Measurements from ENCODE around the gene ACOX1. TPM values are rescaled to one million over a fixed set of nuclear protein-coding genes. Genes with fewer than 3 reads are reported as not detected.

The ACOX1 gene
- total and polyA plus RNA-seq, 10 donors: 6.3 to 60.2 (median 41.6) TPM

DNA sequence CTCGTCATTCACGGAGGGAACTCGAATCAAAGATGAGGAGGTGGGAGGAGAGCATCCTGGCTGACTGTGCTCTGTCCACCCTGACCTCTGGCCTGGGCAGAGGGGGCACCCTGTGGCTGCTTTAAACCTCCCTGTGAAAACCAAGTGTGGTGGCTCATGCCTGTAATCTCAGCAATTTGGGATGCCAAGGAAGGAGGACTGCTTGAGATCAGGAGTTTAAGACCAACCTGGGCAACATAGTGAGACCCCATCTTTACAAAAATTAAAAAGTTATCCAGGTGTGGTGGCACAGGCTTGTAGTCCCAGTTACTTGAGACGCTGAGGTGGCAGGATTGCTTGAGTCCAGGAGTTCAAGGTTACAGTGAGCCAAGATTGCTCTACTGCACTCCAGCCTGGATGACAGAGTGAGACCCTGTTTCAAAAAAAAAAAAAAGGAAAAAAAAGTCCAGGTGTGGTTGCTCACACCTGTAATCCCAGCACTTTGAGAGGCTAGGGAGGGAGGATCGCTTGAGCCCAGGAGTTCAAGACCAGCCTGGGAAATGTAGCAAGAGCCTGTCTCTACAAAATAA, 15.9 kb upstream of the ACOX1 start:
- Histone ChIP-seq H3K36me3 (peaks cover 0 to 61% (median 13%) of the 10 kb centered on the region in 6 donors), H3K9me3 (no peaks in the 10 kb centered on the region), H3K4me3 (no peak overlapping the region), H3K27ac (no peak overlapping the region), H3K27me3 (replicated peaks in 1 of 7) (no peaks in the 10 kb centered on the region), H3K4me1 (peaks cover 12 to 45% (median 26%) of the 10 kb centered on the region in 6 donors)
- intact Hi-C loops (cut with DNase I; ENCODE audit: low total_unique reads): no loop called here
- TF ChIP-seq POLR2AphosphoS5 (IDR thresholded peaks at IDR 0.05) (no peak), POLR2A (IDR thresholded peaks at IDR 0.05) (no peak)
- TF ChIP-seq, protein P1, sequence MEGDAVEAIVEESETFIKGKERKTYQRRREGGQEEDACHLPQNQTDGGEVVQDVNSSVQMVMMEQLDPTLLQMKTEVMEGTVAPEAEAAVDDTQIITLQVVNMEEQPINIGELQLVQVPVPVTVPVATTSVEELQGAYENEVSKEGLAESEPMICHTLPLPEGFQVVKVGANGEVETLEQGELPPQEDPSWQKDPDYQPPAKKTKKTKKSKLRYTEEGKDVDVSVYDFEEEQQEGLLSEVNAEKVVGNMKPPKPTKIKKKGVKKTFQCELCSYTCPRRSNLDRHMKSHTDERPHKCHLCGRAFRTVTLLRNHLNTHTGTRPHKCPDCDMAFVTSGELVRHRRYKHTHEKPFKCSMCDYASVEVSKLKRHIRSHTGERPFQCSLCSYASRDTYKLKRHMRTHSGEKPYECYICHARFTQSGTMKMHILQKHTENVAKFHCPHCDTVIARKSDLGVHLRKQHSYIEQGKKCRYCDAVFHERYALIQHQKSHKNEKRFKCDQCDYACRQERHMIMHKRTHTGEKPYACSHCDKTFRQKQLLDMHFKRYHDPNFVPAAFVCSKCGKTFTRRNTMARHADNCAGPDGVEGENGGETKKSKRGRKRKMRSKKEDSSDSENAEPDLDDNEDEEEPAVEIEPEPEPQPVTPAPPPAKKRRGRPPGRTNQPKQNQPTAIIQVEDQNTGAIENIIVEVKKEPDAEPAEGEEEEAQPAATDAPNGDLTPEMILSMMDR (IDR thresholded peaks at IDR 0.05 in 8 of 11, conservative IDR thresholded peaks at IDR 0.05 in 3 of 11): no peak
- DNase-seq: no peak
- WGBS, 5 donors: 94 to 97% (median 96%) methylated on average over 5 of the region's 5 CpGs

DNA sequence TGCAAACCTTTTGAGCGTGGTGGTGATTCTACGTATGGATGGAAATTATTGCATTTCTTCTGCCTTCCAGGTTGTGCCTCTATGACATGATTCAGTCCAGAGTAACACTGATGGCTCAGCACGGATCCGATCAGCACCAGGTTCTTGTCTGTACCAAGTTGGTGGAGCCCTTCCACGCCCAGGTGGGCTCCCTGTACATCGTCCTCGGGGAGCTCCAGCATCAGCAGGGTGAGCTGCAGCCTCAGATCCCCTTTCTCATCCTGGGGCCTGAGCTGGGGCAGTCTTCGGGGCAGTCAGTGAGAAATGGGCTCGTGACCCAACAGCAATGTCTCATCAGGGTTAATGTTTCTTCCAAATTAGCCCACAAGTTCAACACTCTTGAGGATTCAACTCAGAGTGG, 12.4 kb upstream of the ACOX1 start:
- WGBS, 5 donors: 91 to 97% (median 93%) methylated on average over 9 of the region's 9 CpGs
- Histone ChIP-seq H3K4me3 (no peak overlapping the region), H3K36me3 (peaks cover 0 to 83% (median 13%) of the 10 kb centered on the region in 6 donors), H3K4me1 (peaks cover 0 to 18% (median 8%) of the 10 kb centered on the region in 6 donors), H3K27ac (peak overlapping the region in 1 of 8 donors; percentile 60), H3K27me3 (replicated peaks in 1 of 7) (no peaks in the 10 kb centered on the region), H3K9me3 (no peaks in the 10 kb centered on the region)
- DNase-seq: peak; percentile 62
- intact Hi-C loops (cut with DNase I; ENCODE audit: low total_unique reads): no loop called here
- TF ChIP-seq, protein P1 (IDR thresholded peaks at IDR 0.05 in 8 of 11, conservative IDR thresholded peaks at IDR 0.05 in 3 of 11): no peak
- no peak for TF ChIP-seq POLR2A (IDR thresholded peaks at IDR 0.05)
- TF ChIP-seq POLR2AphosphoS5 (IDR thresholded peaks at IDR 0.05): no peak

DNA sequence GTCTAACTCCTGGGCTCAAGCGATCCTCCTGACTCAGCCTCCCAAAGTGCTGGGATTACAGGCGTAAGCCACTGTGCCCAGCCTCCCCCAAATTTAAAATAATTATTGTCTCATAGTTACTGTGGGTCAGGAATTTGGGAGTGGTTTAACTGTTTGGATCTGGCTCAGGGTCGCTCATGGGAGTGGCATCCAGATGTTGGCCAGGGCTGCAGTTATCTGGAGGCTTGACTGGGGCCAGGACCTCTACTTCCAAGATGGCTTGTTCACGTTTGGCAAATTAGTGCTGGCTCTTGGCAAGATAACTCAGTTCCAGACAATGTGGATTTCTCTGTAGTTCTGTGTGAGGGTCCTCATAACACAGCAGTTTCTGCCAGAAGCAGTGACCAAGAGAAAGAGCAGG, 8.1 kb upstream of the ACOX1 start:
- intact Hi-C loops (cut with DNase I; ENCODE audit: low total_unique reads): no loop called here
- no peak overlapping the region for H3K27ac ChIP-seq
- no peak overlapping the region for H3K4me3 ChIP-seq
- TF ChIP-seq, protein P1 (IDR thresholded peaks at IDR 0.05 in 8 of 11, conservative IDR thresholded peaks at IDR 0.05 in 3 of 11): no peak
- TF ChIP-seq POLR2A (IDR thresholded peaks at IDR 0.05) (no peak), POLR2AphosphoS5 (IDR thresholded peaks at IDR 0.05) (no peak)
- H3K27me3 ChIP-seq (replicated peaks in 1 of 7): no peaks in the 10 kb centered on the region
- H3K9me3 ChIP-seq: no peaks in the 10 kb centered on the region
- no peak for DNase-seq
- H3K36me3 ChIP-seq: peaks cover 0 to 55% (median 6%) of the 10 kb centered on the region in 6 donors
- 75 to 93% (median 85%) methylated on average over 4 of the region's 4 CpGs for WGBS, 5 donors
- peaks cover 0 to 38% (median 5%) of the 10 kb centered on the region in 6 donors for H3K4me1 ChIP-seq

DNA sequence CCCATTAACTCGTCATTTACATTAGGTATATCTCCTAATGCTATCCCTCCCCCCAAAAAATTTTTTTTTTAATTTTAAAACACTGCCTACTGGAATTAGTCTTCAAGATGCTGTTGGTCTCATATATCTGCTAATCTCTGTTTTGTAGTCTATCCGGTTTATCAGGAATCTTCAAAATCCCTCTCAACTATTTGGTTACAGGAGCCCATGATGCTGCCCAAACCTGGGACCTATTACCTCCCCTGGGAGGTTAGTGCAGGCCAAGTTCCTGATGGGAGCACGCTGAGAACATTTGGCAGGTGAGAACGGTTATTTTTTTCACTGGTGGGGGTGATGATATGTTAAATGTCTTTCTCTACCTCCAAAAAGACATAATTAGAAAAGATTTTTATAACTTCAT, 7.0 kb upstream of the ACOX1 start:
- Histone ChIP-seq H3K4me1 (peaks cover 3 to 41% (median 9%) of the 10 kb centered on the region in 6 donors), H3K4me3 (no peak overlapping the region), H3K27me3 (replicated peaks in 1 of 7) (no peaks in the 10 kb centered on the region), H3K27ac (no peak overlapping the region), H3K9me3 (no peaks in the 10 kb centered on the region), H3K36me3 (peaks cover 0 to 45% (median 0%) of the 10 kb centered on the region in 6 donors)
- WGBS, 5 donors: 91 to 98% (median 98%) methylated on average over 4 of the region's 4 CpGs
- intact Hi-C loops (cut with DNase I; ENCODE audit: low total_unique reads): no loop called here
- DNase-seq: no peak
- TF ChIP-seq POLR2AphosphoS5 (IDR thresholded peaks at IDR 0.05) (no peak), POLR2A (IDR thresholded peaks at IDR 0.05) (no peak)
- TF ChIP-seq, protein P1 (IDR thresholded peaks at IDR 0.05 in 8 of 11, conservative IDR thresholded peaks at IDR 0.05 in 3 of 11): no peak

Measured in spleen (tissue), 11 donors.